GM10266 (cell line): ENCODE results near the gene KCNQ1.

Experiments
- DNase-seq: peaks from one replicate; pipeline ENCODE4 v3.0.0; 2012; ENCODE audit errors: extremely low spot score
- CTCF ChIP-seq: IDR thresholded peaks from 2 replicates; pipeline ENCODE4 v1.5.1; 2012; ENCODE audit warnings: mild to moderate bottlenecking, low read depth; ENCODE audit not compliant: control insufficient read depth, insufficient read depth; ENCODE audit errors: missing control alignments

The KCNQ1 gene

GRCh38 chr11:2869561-2870427, 425.0 kb downstream of the KCNQ1 start:
- no peak for TF ChIP-seq CTCF
- DNase-seq: no peak

GRCh38 chr11:2870460-2870859, 425.7 kb downstream of the KCNQ1 start:
- no peak for TF ChIP-seq CTCF
- no peak for DNase-seq

- DNase-seq: no peak
- TF ChIP-seq CTCF: no peak
These were observed 426.3 kb downstream of the KCNQ1 start for GRCh38 chr11:2870969-2871680.

GRCh38 chr11:2874963-2875362, 430.2 kb downstream of the KCNQ1 start:
- no peak for TF ChIP-seq CTCF

GRCh38 chr11:2877474-2877873, 432.7 kb downstream of the KCNQ1 start:
- no peak for TF ChIP-seq CTCF
- DNase-seq: no peak

More at GRCh38 chr11:2874963-2875362, 430.2 kb downstream of the KCNQ1 start:
- DNase-seq: no peak

GRCh38 chr11:2878782-2879181, 434.0 kb downstream of the KCNQ1 start:
- no peak for DNase-seq
- no peak for TF ChIP-seq CTCF

- no peak for TF ChIP-seq CTCF
- DNase-seq: no peak
These were observed 435.8 kb downstream of the KCNQ1 start for GRCh38 chr11:2880646-2881045.
